Brain pericyte (primary cell): ENCODE results near the gene FOSL2.

Experiments
- DNase-seq: peaks from one replicate; pipeline ENCODE4 v3.0.0-alpha.2; 2012; ENCODE audit warnings: low read depth, low spot score

Gene FOSL2

DNA sequence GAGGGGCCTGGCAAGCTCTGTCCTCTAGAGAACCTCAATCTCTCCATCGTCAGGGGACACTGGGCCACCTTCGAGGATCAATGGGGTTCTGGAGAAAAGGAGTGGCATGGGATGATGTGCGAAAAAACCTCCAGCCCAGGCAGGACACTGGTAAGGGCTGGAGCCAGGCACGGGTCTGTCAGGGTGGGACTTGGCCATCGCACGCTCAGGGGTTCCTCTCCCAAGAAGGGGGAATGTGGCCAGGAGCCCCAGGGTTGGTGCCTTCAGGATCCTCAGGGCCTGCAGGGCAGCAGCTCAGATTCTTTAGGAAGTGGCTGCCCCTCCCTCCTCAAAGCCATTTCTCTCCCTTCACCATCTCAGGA is 56.4 kb downstream of the FOSL2 start:
- DNase-seq: no peak

DNA sequence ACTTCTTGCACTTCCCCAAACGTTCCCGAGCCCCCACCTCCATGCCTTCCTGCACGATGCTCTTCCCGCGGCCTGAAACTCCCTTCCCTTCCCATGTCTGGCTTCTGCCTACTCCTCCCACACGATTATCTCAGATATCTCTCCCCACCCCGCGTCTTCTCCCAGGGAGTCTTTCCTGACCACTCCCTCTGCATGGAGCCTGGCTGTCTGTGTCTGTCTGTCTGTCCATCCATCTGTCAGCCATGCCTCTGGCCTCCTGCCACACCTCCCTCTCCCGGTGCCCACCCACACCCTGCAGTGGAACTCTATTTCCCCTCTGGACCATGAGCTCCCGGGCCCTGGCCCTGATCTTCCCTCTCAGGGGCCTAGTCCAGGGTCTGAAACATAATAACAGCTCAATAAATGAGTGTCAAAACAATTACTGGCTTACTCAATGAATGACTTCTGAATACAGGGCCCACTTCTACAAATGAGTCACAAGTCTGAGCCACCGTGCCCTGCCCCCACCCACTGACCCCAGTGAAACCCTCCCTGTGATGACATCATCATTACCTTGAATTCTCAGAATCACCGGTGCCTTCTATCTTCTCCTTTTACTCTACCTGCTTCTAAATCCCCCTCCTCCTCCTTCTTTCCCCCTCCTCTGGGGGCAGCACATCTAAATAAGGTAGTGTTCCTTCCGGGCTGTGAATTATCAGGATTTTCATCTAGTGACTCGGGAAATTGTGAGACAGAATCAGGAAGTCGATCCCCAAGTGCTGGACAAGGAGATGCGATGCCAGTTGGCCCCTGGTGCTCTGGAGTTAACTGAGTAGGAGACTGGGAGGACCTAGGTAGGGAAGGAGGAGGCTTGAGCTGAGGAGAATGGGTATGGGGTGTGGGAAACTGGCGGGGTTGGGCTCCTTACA is 57.1 kb downstream of the FOSL2 start:
- no peak for DNase-seq

- DNase-seq: no peak
Measured at GRCh38 chr2:28450901-28451565, 58.4 kb downstream of the FOSL2 start.

- DNase-seq: no peak
Measured at GRCh38 chr2:28451793-28452533, 59.3 kb downstream of the FOSL2 start.

DNA sequence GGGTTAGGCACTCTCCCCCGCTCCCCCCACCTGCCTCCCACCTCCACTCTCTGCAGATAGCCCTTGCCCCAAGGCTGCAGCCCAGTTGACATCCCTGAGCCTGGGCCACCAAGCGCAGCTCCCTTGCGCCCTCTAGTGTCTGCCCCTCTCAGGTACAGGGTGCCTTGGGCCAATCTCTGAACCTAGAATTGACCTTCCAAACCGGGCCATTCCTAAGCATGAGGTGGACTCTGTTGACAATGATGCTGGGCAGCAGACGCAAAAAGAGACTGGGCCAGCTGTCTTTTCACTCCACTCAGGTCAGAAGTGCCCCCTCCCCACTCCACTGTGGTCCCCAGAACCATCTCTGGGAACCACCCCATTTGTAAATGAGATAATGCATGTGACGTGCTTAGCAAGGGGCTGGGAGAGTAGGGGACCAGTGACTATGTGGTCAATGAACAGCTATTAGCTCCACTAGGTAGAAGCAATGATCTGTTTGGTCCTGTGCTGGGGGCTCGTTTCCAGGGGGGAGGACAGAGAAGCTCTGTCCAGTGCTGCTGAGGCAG is 60.0 kb downstream of the FOSL2 start:
- DNase-seq: no peak

DNA sequence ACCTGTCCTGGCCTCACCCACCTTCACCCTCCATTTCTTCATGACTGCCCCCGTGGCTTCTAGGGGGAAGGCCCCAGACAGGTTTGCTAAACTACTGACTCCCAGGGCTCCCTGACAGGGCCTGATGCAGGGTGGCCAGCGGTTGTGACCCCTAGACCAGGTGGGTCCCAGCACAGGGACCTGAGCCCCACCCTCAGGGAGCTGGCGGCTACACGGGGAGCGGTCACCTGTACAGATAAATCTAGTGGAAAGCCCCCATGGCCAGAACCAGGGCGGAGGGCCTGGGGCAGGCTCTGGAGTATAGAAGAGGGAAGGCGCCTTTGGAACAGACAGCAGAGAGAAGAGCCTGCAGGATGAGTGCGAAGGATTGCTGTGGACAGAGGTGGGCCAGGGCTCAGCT is 60.7 kb downstream of the FOSL2 start:
- no peak for DNase-seq

DNA sequence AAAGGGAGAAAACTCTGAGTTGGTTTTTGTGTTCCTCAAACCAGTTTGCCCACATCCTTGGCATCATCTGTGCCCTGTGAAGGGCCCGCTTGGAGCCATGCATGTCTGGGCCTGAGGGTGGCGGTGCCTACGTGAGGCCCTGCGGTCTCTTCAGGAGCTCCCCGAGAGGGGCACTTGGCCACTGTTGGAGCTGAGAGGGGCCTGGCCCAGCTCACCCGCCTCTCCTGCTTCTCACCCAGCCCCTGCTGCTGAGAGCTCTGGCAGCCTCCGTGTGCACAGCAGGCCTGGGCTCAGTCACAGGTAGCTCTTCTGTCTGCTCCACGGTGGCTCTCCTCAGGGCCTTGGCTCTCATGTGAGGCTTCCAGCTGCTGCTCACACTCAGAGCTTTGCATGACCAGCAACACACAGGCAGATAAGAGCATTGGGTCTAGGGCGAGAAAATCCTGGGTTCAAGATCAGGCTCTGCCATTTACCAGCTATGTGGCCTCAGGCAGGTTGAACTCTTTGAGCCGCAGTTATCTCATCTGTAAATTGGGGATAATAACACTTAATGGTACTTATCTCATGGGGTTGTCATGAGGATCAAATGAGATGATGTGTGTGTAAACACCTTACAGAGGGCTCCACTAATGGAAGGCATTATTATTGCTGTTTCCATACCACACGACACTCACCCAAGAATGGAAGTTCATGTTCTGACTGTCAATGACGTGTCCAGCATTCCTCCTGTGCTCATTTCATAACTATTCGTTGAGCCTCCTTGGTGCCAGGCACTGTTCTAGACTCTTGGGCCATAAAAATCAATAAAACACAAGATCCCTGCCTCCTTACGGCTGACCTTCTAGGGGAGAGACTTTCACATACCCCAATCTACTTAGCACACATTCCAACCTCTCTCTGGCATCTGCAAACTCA is 61.6 kb downstream of the FOSL2 start:
- DNase-seq: no peak

- DNase-seq: no peak
Measured at GRCh38 chr2:28457237-28457636, 64.6 kb downstream of the FOSL2 start.

GRCh38 chr2:28461056-28461455 is 68.4 kb downstream of the FOSL2 start:
- no peak for DNase-seq

GRCh38 chr2:28462122-28462521 is 69.5 kb downstream of the FOSL2 start:
- no peak for DNase-seq

GRCh38 chr2:28463211-28463816 is 70.7 kb downstream of the FOSL2 start:
- no peak for DNase-seq

DNA sequence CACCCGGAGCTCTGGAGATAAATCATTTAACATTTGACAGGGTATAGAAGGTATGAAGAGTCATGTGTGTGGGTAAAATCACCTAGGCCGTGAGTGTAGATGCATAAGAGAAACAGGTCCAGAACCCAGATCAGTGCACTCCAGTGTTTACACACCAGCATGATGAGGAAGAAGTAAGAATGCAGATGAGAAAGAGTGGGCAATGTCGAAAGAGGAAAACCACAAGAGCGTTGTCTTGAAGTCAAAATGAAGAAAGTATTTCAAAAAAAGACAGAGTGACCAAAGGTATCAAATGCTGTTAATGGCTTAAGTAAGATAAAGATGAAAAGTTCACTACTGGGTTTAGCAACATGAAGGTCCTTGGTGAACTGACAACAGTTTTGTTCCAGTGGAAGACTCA is 71.2 kb downstream of the FOSL2 start:
- no peak for DNase-seq

DNA sequence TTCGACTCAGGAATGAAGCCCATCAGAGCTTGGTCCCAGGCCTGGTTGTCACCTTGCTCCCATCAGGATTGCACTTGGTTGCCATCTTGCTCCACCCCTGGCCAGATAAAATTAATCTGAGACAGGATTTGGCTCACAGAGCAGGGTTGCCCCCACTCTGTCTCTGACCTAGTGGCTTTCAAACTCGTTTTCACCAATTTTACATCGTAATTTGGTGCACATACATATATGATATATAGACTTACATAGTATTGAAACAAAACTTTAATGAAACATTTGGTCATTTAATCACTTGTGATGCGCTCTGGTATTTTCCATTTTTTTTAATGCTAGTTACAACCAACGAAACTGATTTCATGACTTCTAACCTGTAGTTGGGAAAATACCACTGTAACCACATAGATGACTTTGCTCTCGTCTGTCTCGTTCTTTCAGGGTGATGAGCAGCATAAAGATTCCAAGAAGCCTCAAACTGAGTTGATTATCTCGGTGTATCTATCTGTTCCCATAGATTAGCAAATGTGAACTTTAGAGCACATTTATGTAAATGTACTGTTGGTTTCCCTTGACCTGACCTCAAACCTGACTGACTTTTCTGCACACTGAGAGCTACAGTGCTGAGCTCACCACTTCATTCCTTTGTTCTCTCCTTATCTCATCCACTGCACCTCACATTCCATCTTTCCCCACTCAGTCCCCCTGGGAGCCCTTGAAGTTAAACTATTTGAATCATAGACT is 72.7 kb downstream of the FOSL2 start:
- DNase-seq: no peak
